ENCODE measurements around the gene INSM1. TPM values are rescaled to one million over a fixed set of nuclear protein-coding genes. Genes with fewer than 3 reads are reported as not detected.

The INSM1 gene
- total and polyA plus RNA-seq, 2 experiments from 2014 or later, result 0.55 to 1.2 TPM

GRCh38 chr20:20343932-20344331 is 24.0 kb upstream of the INSM1 start:
- DNase-seq (ENCODE audit: low spot score), result no peak
- no peak overlapping the region for H3K27ac Mint-ChIP-seq
- Histone ChIP-seq H3K4me3 (no peak overlapping the region), H3K79me2 (replicated peaks; ENCODE audit: insufficient read depth) (no peaks in the 10 kb centered on the region), H3K4me2 (no peak overlapping the region), H3K9me2 (ENCODE audit: insufficient read depth) (no peaks in the 10 kb centered on the region), H3K4me1 (ENCODE audit: insufficient read depth) (no peaks in the 10 kb centered on the region), H4K20me1 (replicated peaks; ENCODE audit: insufficient read depth) (no peaks in the 10 kb centered on the region), H3K36me3 (ENCODE audit: insufficient read depth) (no peaks in the 10 kb centered on the region), H3K27ac (ENCODE audit: low read depth) (no peak overlapping the region), H3K27me3 (ENCODE audit: insufficient read depth) (no peaks in the 10 kb centered on the region), H3F3A (replicated peaks; ENCODE audit: low read depth) (no peaks in the 10 kb centered on the region), H2AFZ (no peak overlapping the region)
- no peaks in the 10 kb centered on the region for H3K36me3 Mint-ChIP-seq (ENCODE audit: low read depth)
- H3K27me3 Mint-ChIP-seq (ENCODE audit: insufficient read depth, low read depth, poor library complexity), result peaks cover 2% of the 10 kb centered on the region
- no peaks in the 10 kb centered on the region for H3K9me3 Mint-ChIP-seq
- no peaks in the 10 kb centered on the region for H3K4me1 Mint-ChIP-seq
- ATAC-seq, result no peak
- TF ChIP-seq ZNF114 (CRISPR knock-in tag; IDR thresholded peaks at IDR 0.05) (no peak), EZH2 (IDR thresholded peaks at IDR 0.05; ENCODE audit: low read depth, unreplicated experiment) (no peak), REST (IDR thresholded peaks at IDR 0.05; ENCODE audit: unreplicated experiment) (no peak), ETS1 (IDR thresholded peaks at IDR 0.05) (no peak), JUNB (IDR thresholded peaks at IDR 0.05; ENCODE audit: unreplicated experiment) (no peak), EZH2phosphoT487 (IDR thresholded peaks at IDR 0.05; ENCODE audit: unreplicated experiment) (no peak), ZNF331 (CRISPR knock-in tag; IDR thresholded peaks at IDR 0.05; ENCODE audit: low read depth) (no peak)
- no peak overlapping the region for H3K4me3 Mint-ChIP-seq

- no peak overlapping the region for H3K4me2 ChIP-seq
These were observed 23.4 kb upstream of the INSM1 start for GRCh38 chr20:20344476-20344875.

More at GRCh38 chr20:20344476-20344875, 23.4 kb upstream of the INSM1 start:
- Histone ChIP-seq H2AFZ (no peak overlapping the region), H3F3A (replicated peaks; ENCODE audit: low read depth) (no peaks in the 10 kb centered on the region), H3K9me2 (ENCODE audit: insufficient read depth) (no peaks in the 10 kb centered on the region), H3K4me1 (ENCODE audit: insufficient read depth) (no peaks in the 10 kb centered on the region), H3K27me3 (ENCODE audit: insufficient read depth) (no peaks in the 10 kb centered on the region), H4K20me1 (replicated peaks; ENCODE audit: insufficient read depth) (no peaks in the 10 kb centered on the region), H3K36me3 (ENCODE audit: insufficient read depth) (no peaks in the 10 kb centered on the region), H3K27ac (ENCODE audit: low read depth) (no peak overlapping the region), H3K79me2 (replicated peaks; ENCODE audit: insufficient read depth) (no peaks in the 10 kb centered on the region), H3K4me3 (no peak overlapping the region)
- Mint-ChIP-seq H3K27me3 (ENCODE audit: insufficient read depth, low read depth, poor library complexity) (peaks cover 2% of the 10 kb centered on the region), H3K27ac (no peak overlapping the region), H3K36me3 (ENCODE audit: low read depth) (no peaks in the 10 kb centered on the region), H3K4me3 (no peak overlapping the region), H3K9me3 (no peaks in the 10 kb centered on the region), H3K4me1 (no peaks in the 10 kb centered on the region)
- ATAC-seq (no peak), DNase-seq (ENCODE audit: low spot score) (no peak)
- TF ChIP-seq ETS1 (IDR thresholded peaks at IDR 0.05), result no peak
- no peak for TF ChIP-seq ZNF331 (CRISPR knock-in tag; IDR thresholded peaks at IDR 0.05; ENCODE audit: low read depth)
- TF ChIP-seq EZH2 (IDR thresholded peaks at IDR 0.05; ENCODE audit: low read depth, unreplicated experiment), result no peak

Data from GM23338 (cell line).